Measurements from ENCODE around the gene GSE1.

The GSE1 gene

GRCh38 chr16:85710732-85711131, 97.6 kb downstream of the GSE1 start:
- peak; percentile 91 for DNase-seq

- DNase-seq = no peak
Measured at GRCh38 chr16:85711982-85712587, 99.0 kb downstream of the GSE1 start.

GRCh38 chr16:85712801-85713200, 99.7 kb downstream of the GSE1 start:
- DNase-seq = no peak

- peak; percentile 81 for DNase-seq
Measured at GRCh38 chr16:85715169-85716021, 102.3 kb downstream of the GSE1 start.

- DNase-seq = no peak
Measured at GRCh38 chr16:85716022-85716679, 103.0 kb downstream of the GSE1 start.

- no peak for DNase-seq
Measured at GRCh38 chr16:85716680-85717038, 103.5 kb downstream of the GSE1 start.

- DNase-seq = peak; percentile 88
Measured at GRCh38 chr16:85717393-85718152, 104.5 kb downstream of the GSE1 start.

GRCh38 chr16:85718153-85718477, 105.0 kb downstream of the GSE1 start:
- DNase-seq = no peak

GRCh38 chr16:85718682-85719081, 105.6 kb downstream of the GSE1 start:
- peak; percentile 69 for DNase-seq

- DNase-seq = no peak
Measured at GRCh38 chr16:85719605-85720301, 106.6 kb downstream of the GSE1 start.

- DNase-seq = no peak
Measured at GRCh38 chr16:85720302-85720637, 107.1 kb downstream of the GSE1 start.

GRCh38 chr16:85722128-85722893, 109.2 kb downstream of the GSE1 start:
- DNase-seq = peak; percentile 25

- DNase-seq = no peak
Measured at GRCh38 chr16:85724126-85724879, 111.2 kb downstream of the GSE1 start.

GRCh38 chr16:85724936-85725335, 111.8 kb downstream of the GSE1 start:
- no peak for DNase-seq
